Smooth muscle cell (in vitro differentiated cells): ENCODE results near the gene TMEM205. TPM values are rescaled to one million over a fixed set of nuclear protein-coding genes. Genes with fewer than 3 reads are reported as not detected.

Source experiments
- DNase-seq: peaks from one replicate; lab custom pipeline; 2025; ENCODE audit not compliant: unreplicated experiment; lab: John Stamatoyannopoulos, UW
- H2AFZ ChIP-seq: fragments of 200-600 bp; sonication (generic); 2 replicates; pipeline ENCODE4 v1.6.0; 2016; ENCODE audit warnings: antibody characterized with exemption, low read depth, mild to moderate bottlenecking
- H3F3A ChIP-seq: fragments of 200-600 bp; sonication (generic); 2 replicates; pipeline ENCODE4 v1.6.0; 2017; ENCODE audit warnings: antibody characterized with exemption, low read depth
- H3K27ac ChIP-seq: fragments of 200-600 bp; sonication (generic); 2 replicates; pipeline ENCODE4 v1.5.1; 2016; ENCODE audit warnings: low read depth, mild to moderate bottlenecking
- H3K27me3 ChIP-seq: fragments of 200-600 bp; sonication (generic); 2 replicates; pipeline ENCODE4 v1.6.1; 2016; ENCODE audit warnings: low read depth, mild to moderate bottlenecking
- H3K36me3 ChIP-seq: fragments of 200-600 bp; sonication (generic); 2 replicates; pipeline ENCODE4 v1.5.1; 2016; ENCODE audit warnings: low read depth
- H3K4me1 ChIP-seq: fragments of 200-600 bp; sonication (generic); 2 replicates; pipeline ENCODE4 v1.5.1; 2016; ENCODE audit warnings: low read depth
- H3K4me2 ChIP-seq: fragments of 200-600 bp; sonication (generic); 2 replicates; pipeline ENCODE4 v1.6.0; 2016; ENCODE audit warnings: mild to moderate bottlenecking
- H3K4me3 ChIP-seq: fragments of 200-600 bp; sonication (generic); 2 replicates; pipeline ENCODE4 v1.5.1; 2016; ENCODE audit warnings: mild to moderate bottlenecking
- H3K79me2 ChIP-seq: fragments of 200-600 bp; sonication (generic); 2 replicates; pipeline ENCODE4 v1.6.0; 2016; ENCODE audit warnings: low read depth, mild to moderate bottlenecking
- H3K9ac ChIP-seq: fragments of 200-600 bp; sonication (generic); 2 replicates; pipeline ENCODE4 v1.6.0; 2016; ENCODE audit warnings: low read depth
- H3K9me3 ChIP-seq: fragments of 200-600 bp; sonication (generic); replicated peaks from 2 replicates; pipeline ENCODE4 v1.5.1; 2016; ENCODE audit warnings: low read depth
- H4K20me1 ChIP-seq: fragments of 200-600 bp; sonication (generic); 2 replicates; pipeline ENCODE4 v1.6.0; 2016; ENCODE audit warnings: low read depth
- CTCF ChIP-seq: fragments of 200-600 bp; sonication (generic); IDR thresholded peaks from 2 replicates; pipeline ENCODE4 v1.5.1; 2017; ENCODE audit warnings: borderline replicate concordance, mild to moderate bottlenecking, antibody characterized with exemption; ENCODE audit not compliant: insufficient read depth, poor library complexity, severe bottlenecking
- WGBS: methylation state at CpG from one replicate; pipeline ENCODE4 v1.1.7; 2016; ENCODE audit warnings: low lambda C conversion rate; 5-methylcytosine and 5-hydroxymethylcytosine counted together
- polyA plus RNA-seq: library from polyadenylated mRNA; unstranded; fragments of >200 nt; fragmentation: Nextera tagmentation; extraction: Ambion mirVana; gene quantifications from 2 replicates; pipeline ENCODE4 v1.2.1, GENCODE V29; 2016
- total RNA-seq: library from RNA; depleted of rRNA; stranded (reverse); fragments of >200 nt; gene quantifications from 2 replicates; pipeline ENCODE4 v1.2.3, GENCODE V29; 2014

The TMEM205 gene
- total and polyA plus RNA-seq, 2 experiments from 2014 or later = 118 to 163 TPM

- Histone ChIP-seq H3K9me3 (no peaks in the 10 kb centered on the region), H3K27me3 (no peaks in the 10 kb centered on the region), H3K79me2 (no peaks in the 10 kb centered on the region), H3K4me2 (no peak overlapping the region), H3F3A (no peaks in the 10 kb centered on the region), H3K27ac (no peak overlapping the region), H3K4me3 (no peak overlapping the region), H3K4me1 (no peaks in the 10 kb centered on the region), H2AFZ (no peak overlapping the region), H3K36me3 (no peaks in the 10 kb centered on the region), H4K20me1 (no peaks in the 10 kb centered on the region), H3K9ac (no peak overlapping the region)
- no peak for DNase-seq
- 90% methylated on average over 4 of the region's 4 CpGs for WGBS
- TF ChIP-seq CTCF = no peak
These were observed 50.9 kb downstream of the TMEM205 start for GRCh38 chr19:11295180-11295579.

GRCh38 chr19:11293433-11294389 lies 52.4 kb downstream of the TMEM205 start:
- Histone ChIP-seq H4K20me1 (no peaks in the 10 kb centered on the region), H3K4me2 (peak overlapping the region; percentile 74), H3K27me3 (no peaks in the 10 kb centered on the region), H3K9ac (no peak overlapping the region), H3K9me3 (no peaks in the 10 kb centered on the region), H3K4me3 (peak overlapping the region; percentile 28), H3K4me1 (no peaks in the 10 kb centered on the region), H2AFZ (no peak overlapping the region), H3F3A (no peaks in the 10 kb centered on the region), H3K79me2 (no peaks in the 10 kb centered on the region), H3K36me3 (no peaks in the 10 kb centered on the region), H3K27ac (no peak overlapping the region)
- WGBS = 16% methylated on average over 38 of the region's 41 CpGs
- peak; percentile 90 for DNase-seq
- peak; percentile 98 for TF ChIP-seq CTCF

Other genes with a start within 250 kb of the TMEM205 start
- gene SPC24, start 190.5 kb downstream of the TMEM205 start, total RNA-seq = 7.6 and 10.1 TPM in 2 replicates
- gene SPC24, start 190.5 kb downstream of the TMEM205 start, polyA plus RNA-seq = 6.1 and 9.7 TPM in 2 replicates
- 28.1 and 44.1 TPM in 2 replicates for gene KANK2, start 148.7 kb downstream of the TMEM205 start, total RNA-seq
- gene KANK2, start 148.7 kb downstream of the TMEM205 start, polyA plus RNA-seq = 31.9 and 32.0 TPM in 2 replicates
- gene ANGPTL8, start 106.6 kb downstream of the TMEM205 start, total RNA-seq = 0.54 TPM in 1 of 2 replicates, not detected in the other
- gene ANGPTL8, start 106.6 kb downstream of the TMEM205 start, polyA plus RNA-seq = 0.48 and 0.80 TPM in 2 replicates
- gene DOCK6, start 83.7 kb downstream of the TMEM205 start, total RNA-seq = 13.8 and 15.3 TPM in 2 replicates
- 14.8 and 28.7 TPM in 2 replicates for gene DOCK6, start 83.7 kb downstream of the TMEM205 start, polyA plus RNA-seq
- gene TSPAN16, start 50.1 kb downstream of the TMEM205 start, total RNA-seq = not detected in 2 replicates
- not detected in 2 replicates for gene TSPAN16, start 50.1 kb downstream of the TMEM205 start, polyA plus RNA-seq
- 11.0 and 11.9 TPM in 2 replicates for gene RAB3D, start 6.6 kb downstream of the TMEM205 start, total RNA-seq
- gene RAB3D, start 6.6 kb downstream of the TMEM205 start, polyA plus RNA-seq = 6.2 and 7.3 TPM in 2 replicates
- 17.0 and 29.4 TPM in 2 replicates for gene CCDC159, start 251 bp upstream of the TMEM205 start, total RNA-seq
- 8.7 and 9.8 TPM in 2 replicates for gene CCDC159, start 251 bp upstream of the TMEM205 start, polyA plus RNA-seq
- 15.1 and 21.4 TPM in 2 replicates for gene PLPPR2, start 9.2 kb upstream of the TMEM205 start, total RNA-seq
- 54.0 and 67.1 TPM in 2 replicates for gene PLPPR2, start 9.2 kb upstream of the TMEM205 start, polyA plus RNA-seq
- 0.99 and 1.3 TPM in 2 replicates for gene SWSAP1, start 28.4 kb upstream of the TMEM205 start, total RNA-seq
- gene SWSAP1, start 28.4 kb upstream of the TMEM205 start, polyA plus RNA-seq = 2.7 and 2.8 TPM in 2 replicates
- gene EPOR, start 38.0 kb upstream of the TMEM205 start, total RNA-seq = 9.9 and 11.3 TPM in 2 replicates
- 24.9 and 27.4 TPM in 2 replicates for gene EPOR, start 38.0 kb upstream of the TMEM205 start, polyA plus RNA-seq
- gene RGL3, start 73.0 kb upstream of the TMEM205 start, total RNA-seq = 5.5 and 9.6 TPM in 2 replicates
- 6.6 and 39.0 TPM in 2 replicates for gene RGL3, start 73.0 kb upstream of the TMEM205 start, polyA plus RNA-seq
- gene ODAD3, start 88.9 kb upstream of the TMEM205 start, total RNA-seq = 1.0 TPM in 1 of 2 replicates, not detected in the other
- 3.8 and 5.1 TPM in 2 replicates for gene ODAD3, start 88.9 kb upstream of the TMEM205 start, polyA plus RNA-seq
- 25.9 and 47.4 TPM in 2 replicates for gene PRKCSH, start 89.4 kb upstream of the TMEM205 start, total RNA-seq
- gene PRKCSH, start 89.4 kb upstream of the TMEM205 start, polyA plus RNA-seq = 165 and 169 TPM in 2 replicates
- gene ELAVL3, start 134.8 kb upstream of the TMEM205 start, total RNA-seq = not detected in 2 replicates
- not detected in 2 replicates for gene ELAVL3, start 134.8 kb upstream of the TMEM205 start, polyA plus RNA-seq
- 2.2 and 2.9 TPM in 2 replicates for gene ZNF653, start 159.6 kb upstream of the TMEM205 start, total RNA-seq
- 5.5 and 10.8 TPM in 2 replicates for gene ZNF653, start 159.6 kb upstream of the TMEM205 start, polyA plus RNA-seq
- gene ECSIT, start 182.9 kb upstream of the TMEM205 start, total RNA-seq = 20.7 and 21.1 TPM in 2 replicates
- 32.1 and 34.1 TPM in 2 replicates for gene ECSIT, start 182.9 kb upstream of the TMEM205 start, polyA plus RNA-seq
- 72.8 and 77.8 TPM in 2 replicates for gene CNN1, start 192.6 kb upstream of the TMEM205 start, total RNA-seq
- gene CNN1, start 192.6 kb upstream of the TMEM205 start, polyA plus RNA-seq = 99.5 and 125 TPM in 2 replicates
- gene ELOF1, start 213.0 kb upstream of the TMEM205 start, total RNA-seq = 18.6 and 20.3 TPM in 2 replicates
- gene ELOF1, start 213.0 kb upstream of the TMEM205 start, polyA plus RNA-seq = 71.4 and 74.8 TPM in 2 replicates
- gene ACP5, start 231.4 kb upstream of the TMEM205 start, total RNA-seq = 1.9 and 19.8 TPM in 2 replicates
- gene ACP5, start 231.4 kb upstream of the TMEM205 start, polyA plus RNA-seq = 0.89 and 1.9 TPM in 2 replicates